T-helper 1 cell treated with Interleukin-12 subunit alpha and Interleukin-12 subunit beta and Interleukin-4 antibody, amounts not matched to agents 30 ng/mL and 1 ng/mL, for 36 hours (primary cell): ENCODE results near the gene PTEN. TPM values are rescaled to one million over a fixed set of nuclear protein-coding genes. Genes with fewer than 3 reads are reported as not detected.
"Not testable (repeated sequence)": the region's sequence is repeated elsewhere in the genome, so short reads cannot be mapped to it uniquely, and the experiment has no call there.

Experiments used
- intact Hi-C: fragments of 100-400 bp; cut with micrococcal nuclease; formaldehyde crosslinking; loops from one replicate; pipeline ENCODE4 v1.15.1; 2024
- total RNA-seq: library from RNA; stranded (reverse); gene quantifications from 2 replicates; pipeline ENCODE4 v1.2.3, GENCODE V29; 2022

The PTEN gene
- total RNA-seq, 1 donor from 2014 or later, result 92.3 TPM

DNA sequence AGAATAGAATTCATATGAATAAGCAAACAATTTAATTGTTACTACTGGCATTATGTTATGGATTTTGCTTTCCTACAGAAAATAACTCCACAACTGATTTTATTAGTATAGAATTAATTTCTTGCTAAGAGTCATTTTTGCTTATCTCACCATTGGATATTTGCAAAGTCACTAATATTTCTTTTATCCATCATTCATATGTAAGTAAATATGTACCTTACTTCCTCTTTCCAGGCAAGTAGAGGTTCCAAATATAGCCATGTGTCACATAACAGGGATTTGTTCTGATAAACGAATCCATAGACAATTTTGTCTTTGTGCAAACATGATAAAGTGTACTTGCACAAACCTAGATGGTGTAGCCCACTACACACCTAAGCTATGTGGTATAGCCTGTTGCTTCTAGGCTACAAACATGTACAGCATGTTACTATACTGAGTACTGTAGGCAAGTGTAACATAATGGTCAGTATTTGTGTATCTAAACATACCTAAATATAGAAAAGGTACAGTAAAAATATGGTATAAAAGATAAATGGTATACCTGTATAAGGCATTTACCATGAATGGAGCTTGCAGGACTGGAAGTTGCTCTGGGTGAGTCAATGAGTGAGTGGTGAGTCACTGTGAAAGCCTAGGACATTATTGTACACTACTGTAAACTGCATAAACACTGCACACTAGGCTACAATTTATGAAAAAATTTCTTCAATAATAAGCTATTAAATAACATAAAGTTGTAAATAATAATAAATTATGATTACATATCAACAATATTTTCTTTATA is 18.4 kb upstream of the PTEN start:
- intact Hi-C loops, result loop anchor here (2.0 kb wide), 1 partner anchor 16 kb away; no protein-coding TSS in a partner anchor

DNA sequence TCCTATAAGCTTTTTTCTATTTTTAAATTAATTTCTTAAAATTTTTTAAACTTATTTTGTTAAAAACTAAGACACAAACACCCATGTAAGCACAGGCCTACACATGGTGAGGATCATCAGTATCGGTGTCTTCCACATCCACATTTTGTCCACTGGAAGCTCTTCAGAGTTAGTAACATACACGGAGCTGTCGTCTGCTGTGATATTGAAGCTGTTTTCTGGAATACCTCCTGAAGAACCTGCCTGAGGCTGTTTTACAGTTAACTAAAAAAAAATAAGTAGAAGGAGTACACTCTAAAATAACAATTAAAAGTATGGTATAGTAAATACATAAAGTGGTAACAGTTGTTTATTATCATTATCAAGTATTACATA is 17.8 kb upstream of the PTEN start:
- intact Hi-C loops, result loop anchor here (2.0 kb wide), 1 partner anchor 15 kb away; no protein-coding TSS in a partner anchor

DNA sequence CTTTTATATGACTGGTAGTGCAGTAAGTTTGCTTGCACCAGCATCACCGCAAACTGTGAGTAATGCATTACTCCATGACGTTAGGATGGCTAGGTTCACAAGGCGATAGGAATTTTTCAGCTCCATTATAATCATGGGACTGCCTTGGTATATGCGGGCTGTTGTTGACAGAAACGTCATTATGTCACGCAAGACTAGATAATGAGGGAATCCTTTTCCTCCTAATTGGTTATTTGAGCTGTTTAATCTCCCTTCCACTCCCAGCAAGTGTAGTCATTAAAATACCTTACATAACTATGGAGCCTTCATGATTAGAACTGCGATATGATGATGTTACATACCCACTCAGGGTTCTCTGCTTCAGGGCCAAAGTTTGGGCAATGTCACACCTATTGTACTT is 17.4 kb upstream of the PTEN start:
- intact Hi-C loops, result no loop called here

DNA sequence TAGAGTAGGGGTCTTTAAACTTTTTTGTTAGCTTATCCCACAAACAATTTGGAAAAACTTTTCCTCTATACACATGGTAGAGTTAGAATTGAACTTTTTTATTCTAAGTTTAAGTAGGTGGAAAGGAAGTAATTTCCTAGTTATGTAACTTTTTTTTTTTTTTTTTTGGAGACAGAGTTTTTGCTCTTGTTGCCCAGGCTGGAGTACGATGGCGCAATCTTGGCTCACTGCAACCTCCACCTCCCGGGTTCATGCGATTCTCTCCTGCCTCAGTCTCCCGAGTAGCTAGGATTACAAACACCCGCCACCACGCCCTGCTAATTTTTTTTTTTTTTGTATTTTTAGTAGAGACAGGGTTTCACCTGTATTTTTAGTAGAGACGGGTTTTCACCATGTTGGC is 16.7 kb upstream of the PTEN start:
- intact Hi-C loops, result not testable (repeated sequence)

DNA sequence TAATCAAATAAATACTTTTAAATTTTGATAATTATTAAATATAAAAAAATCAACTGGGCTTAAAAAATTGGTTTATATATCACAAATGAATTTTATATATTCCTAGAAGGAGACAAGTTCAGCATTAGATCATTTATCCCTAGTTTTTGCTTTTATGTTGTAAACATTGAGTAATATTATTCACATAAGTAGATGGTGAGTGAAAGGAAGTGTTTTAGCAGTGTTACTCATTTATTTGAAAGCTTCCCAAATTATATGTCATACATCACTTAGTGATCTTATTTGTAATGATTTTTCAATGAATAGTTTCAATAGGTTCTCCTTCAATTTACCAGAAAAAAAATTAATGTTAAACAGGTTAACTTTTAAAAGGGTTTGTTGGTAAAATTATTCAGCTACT is 15.9 kb upstream of the PTEN start:
- intact Hi-C loops, result no loop called here

DNA sequence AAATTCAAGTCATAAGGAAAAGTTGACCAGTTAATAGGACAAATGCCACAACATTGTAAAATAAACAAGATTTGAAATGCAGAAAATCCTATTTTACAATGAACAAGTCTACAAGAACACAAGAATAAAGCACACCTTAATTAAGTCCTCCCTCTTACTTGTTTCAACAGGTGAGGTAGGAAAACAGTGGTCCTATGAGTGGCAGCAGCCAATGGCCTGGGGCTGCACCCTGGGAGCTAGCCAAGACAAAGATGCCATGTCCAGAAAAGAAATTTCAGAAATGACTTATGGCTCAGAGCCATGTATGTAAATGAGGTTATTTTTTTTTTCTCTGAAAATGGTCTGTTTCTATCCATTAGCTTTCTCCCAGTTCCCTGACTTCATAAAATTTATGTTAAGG is 14.4 kb upstream of the PTEN start:
- intact Hi-C loops, result no loop called here

DNA sequence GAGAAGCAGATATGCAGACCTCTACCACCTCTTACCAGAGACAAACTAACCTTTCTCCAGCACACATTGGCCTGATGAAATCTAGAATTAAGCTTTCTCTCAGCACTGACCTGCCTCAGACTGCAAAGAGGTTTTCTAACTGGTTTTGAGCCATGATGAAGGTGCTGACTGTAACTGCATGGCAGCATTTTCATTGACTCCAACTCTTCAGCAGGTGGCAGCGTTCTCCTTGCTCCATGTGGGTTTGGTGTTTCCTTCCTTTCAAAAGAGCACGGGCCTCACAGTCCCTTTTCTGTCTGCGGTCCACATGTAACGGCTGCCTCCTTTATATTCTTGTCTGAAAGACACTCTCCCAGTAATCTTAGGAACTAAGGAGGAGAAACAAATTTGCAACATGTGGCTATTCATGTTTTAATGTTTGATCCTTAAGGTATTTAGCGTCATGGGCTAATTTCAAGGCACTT is 12.7 kb upstream of the PTEN start:
- intact Hi-C loops, result loop anchor here (1.0 kb wide), 2 partner anchors 539 to 703 kb away; no protein-coding TSS in a partner anchor

DNA sequence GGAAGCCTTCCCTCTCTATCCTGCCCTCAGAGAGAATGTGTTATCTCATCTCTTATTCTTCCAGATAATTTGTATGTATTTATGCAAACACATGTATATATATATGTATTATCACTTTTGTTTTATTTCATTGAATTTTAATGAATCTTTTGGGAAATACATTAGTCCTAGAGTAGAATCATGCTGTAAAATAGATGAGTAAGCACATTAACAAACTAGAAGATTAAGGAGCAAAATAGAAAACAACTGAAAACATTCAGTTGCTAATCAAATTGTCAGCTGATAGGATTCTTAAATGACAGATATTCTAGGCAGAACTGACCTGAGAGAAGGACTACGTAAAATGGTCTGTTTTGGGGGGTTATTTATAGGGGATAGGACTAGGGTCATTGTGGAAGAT is 11.3 kb upstream of the PTEN start:
- intact Hi-C loops, result no loop called here

DNA sequence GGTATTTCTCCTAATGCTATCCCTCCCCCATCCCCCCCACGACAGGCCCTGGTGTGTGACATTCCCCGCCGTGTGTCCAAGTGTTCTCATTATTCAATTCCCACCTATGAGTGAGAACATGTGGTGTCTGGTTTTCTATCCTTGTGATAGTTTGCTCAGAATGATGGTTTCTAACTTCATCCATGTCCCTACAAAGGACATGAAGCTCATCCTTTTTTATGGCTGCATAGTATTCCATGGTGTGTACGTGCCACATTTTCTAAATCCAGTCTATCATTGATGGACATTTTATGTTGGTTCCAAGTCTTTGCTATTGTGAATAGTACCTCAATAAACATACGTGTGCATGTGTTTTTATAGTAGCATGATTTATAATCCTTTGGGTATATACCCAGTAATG is 8.2 kb upstream of the PTEN start:
- intact Hi-C loops, result not testable (repeated sequence)

DNA sequence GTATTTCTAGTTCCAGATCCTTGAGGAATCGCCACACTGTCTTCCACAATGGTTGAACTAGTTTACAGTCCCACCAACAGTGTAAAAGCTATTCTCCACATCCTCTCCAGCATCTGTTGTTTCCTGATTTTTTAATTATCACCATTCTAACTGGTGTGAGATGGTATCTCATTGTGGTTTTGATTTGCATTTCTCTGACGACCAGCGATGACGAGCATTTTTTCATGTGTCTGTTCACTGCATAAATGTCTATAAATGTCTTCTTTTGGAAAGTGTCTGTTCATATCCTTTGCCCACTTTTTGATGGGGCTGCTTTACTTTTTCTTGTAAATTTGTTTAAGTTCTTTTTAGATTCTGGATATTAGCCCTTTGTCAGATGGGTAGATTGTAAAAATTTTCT is 7.8 kb upstream of the PTEN start:
- intact Hi-C loops, result not testable (repeated sequence)

DNA sequence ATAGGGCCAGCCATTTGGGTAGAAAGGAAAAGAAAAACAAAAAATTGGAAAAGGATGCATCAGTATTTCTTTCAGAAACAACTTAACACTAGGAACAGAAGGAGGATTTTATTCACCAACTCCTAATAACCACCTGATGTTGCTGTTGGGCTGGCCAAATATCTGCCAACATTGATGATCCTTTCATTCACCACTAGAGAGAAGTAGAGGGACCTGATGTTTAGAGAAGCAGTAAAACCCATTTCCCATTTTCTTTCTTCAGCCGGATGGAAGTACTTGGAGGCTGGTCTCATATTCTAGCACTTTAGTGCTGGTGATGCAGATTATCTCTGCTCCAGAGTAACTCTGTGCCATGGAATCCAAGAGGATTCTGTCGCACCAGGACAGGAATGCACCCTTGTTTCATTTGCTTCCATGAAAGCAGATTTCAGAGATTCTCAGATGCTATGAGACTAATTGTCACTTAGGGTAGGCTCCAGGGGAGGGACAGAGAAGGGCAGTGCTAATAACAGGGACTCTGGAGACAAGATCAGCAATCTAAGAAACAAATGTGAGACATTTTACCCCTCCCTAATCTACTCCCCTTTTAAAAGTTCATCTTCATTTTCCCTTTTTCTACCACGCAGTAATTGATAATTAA is 3.1 kb upstream of the PTEN start:
- intact Hi-C loops, result loop anchor here (1.0 to 10.0 kb wide), 6 partner anchors 15 to 1845 kb away; partner anchors contain the start of genes FAS, KIF20B and PAPSS2

DNA sequence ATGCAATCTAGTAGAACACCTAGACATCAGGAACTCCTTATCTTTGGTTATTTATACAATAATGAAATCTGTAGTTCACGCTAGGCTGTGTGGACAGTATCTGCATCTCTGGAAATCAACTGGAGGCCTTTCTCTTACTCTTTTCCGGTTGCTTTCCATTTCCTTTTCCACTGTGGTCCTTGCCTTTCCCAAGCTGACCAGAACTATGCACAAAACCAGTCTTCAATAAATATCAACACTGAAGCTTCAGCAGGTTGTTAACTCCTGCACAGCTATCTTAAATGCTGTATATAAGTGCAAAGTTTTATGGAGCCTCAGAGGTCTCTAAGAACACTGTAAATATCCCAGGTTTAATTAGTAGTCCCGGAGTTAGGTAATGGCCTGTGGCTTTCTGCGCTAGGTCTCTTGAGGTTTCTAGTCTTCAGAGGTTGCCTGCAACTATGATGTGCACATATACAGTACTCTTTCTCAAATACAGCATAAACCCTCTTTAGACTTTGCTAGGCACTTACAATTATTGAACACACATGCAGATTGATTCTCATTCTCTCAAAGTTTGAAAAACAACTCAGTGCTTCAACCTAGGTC is 2.5 kb upstream of the PTEN start:
- intact Hi-C loops, result loop anchor here (1.0 to 10.0 kb wide), 6 partner anchors 16 to 1844 kb away; partner anchors contain the start of genes FAS, KIF20B and PAPSS2

DNA sequence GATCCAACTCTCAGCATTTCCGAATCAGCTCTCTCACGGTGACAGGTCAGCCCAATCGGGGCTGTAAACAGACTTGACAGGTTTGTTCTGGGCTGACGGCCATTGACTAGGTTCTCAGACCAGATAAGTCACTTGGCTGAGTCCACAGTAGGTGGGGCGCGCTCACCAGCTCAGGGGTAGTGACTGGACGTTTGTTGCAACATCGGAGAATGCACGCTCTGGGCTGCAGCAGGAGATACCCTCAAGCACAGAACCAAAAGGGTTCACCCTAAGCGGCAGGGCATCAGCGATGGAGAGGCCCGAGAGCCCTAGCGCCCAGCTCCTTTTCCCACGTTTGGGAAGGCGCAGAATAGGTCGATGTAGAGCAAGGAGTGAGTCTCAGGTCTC is 1.9 kb upstream of the PTEN start:
- intact Hi-C loops, result loop anchor here (2.0 to 10.0 kb wide), 4 partner anchors 17 to 1843 kb away; partner anchors contain the start of genes FAS, KIF20B and PAPSS2

DNA sequence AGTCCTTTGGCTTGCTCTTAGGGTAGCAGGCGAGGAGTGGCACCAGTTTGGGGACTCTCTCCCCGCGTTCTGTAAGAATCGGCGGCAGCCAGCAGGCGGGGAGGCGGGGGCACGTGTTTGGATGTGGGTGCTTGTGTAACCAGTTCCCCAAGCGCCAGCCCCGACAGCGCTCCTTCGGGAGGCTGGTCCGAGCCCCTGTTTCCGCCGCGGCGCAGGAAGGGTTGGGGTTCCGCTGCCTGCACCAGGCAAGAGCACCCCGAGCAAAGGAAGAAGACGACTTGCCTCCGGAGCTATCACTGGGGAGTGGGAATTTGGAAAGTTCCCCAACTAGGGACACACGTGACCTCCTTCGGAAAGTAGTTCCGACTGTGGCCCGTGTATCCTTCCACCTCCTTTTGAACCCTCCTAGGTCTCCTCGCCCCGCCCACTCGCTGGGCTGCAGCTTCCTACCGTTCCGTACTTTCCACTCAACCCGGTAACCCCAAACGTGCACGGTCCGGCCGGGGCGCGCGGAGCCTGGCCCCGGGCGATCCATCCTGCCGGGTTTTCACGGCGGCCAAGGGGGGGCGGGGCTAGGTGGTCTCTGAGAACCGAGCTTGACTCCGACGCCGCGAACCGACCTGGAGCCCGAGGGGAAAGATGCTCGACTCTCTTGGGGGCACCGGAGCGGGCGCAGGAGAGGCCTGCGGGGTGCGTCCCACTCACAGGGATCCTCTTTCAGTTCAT is 1.3 kb upstream of the PTEN start:
- intact Hi-C loops, result loop anchor here (1.0 to 10.0 kb wide), 13 partner anchors 17 to 1843 kb away; partner anchors contain the start of genes ATAD1, FAS, GLUD1 and KIF20B

DNA sequence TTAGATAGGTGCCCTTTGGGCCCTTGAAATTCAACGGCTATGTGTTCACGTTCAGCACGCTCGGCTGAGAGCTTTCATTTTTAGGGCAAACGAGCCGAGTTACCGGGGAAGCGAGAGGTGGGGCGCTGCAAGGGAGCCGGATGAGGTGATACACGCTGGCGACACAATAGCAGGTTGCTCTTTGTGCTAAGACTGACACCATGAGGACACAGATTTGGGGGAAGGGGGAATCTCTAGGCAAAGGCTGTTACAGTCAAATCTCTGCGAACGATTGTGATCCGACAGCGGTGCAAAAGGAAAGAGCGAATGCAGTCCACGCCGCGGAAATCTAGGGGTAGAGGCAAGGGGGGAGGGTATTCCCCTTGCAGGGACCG is 759 bp upstream of the PTEN start:
- intact Hi-C loops, result loop anchor here (1.0 to 10.0 kb wide), 13 partner anchors 44 to 1842 kb away; partner anchors contain the start of genes ATAD1, FAS, GLUD1 and KIF20B

DNA sequence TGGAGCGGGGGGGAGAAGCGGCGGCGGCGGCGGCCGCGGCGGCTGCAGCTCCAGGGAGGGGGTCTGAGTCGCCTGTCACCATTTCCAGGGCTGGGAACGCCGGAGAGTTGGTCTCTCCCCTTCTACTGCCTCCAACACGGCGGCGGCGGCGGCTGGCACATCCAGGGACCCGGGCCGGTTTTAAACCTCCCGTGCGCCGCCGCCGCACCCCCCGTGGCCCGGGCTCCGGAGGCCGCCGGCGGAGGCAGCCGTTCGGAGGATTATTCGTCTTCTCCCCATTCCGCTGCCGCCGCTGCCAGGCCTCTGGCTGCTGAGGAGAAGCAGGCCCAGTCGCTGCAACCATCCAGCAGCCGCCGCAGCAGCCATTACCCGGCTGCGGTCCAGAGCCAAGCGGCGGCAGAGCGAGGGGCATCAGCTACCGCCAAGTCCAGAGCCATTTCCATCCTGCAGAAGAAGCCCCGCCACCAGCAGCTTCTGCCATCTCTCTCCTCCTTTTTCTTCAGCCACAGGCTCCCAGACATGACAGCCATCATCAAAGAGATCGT is 598 bp downstream of the PTEN start:
- intact Hi-C loops, result loop anchor here (1.0 to 10.0 kb wide), 9 partner anchors 8 to 1841 kb away; partner anchors contain the start of genes FAS, GLUD1, KIF20B and PAPSS2

DNA sequence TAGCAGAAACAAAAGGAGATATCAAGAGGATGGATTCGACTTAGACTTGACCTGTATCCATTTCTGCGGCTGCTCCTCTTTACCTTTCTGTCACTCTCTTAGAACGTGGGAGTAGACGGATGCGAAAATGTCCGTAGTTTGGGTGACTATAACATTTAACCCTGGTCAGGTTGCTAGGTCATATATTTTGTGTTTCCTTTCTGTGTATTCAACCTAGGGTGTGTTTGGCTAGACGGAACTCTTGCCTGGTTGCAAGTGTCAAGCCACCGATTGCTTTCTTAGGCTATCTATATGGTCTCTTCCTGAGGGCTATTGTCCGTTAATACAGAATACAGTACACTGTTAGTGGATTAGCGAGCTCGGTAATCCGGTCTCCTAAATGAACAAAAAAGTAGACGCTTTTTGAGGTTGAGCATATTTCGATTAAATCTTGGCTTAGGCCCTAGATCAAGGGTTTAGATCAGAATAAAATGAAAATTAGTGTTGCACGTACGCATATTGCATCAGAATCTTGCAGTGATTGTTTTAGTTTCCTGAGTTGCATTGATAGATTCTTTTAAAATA is 1.2 kb downstream of the PTEN start:
- intact Hi-C loops, result loop anchor here (1.0 to 10.0 kb wide), 6 partner anchors 8 to 1840 kb away; partner anchors contain the start of genes FAS, KIF20B and PAPSS2

DNA sequence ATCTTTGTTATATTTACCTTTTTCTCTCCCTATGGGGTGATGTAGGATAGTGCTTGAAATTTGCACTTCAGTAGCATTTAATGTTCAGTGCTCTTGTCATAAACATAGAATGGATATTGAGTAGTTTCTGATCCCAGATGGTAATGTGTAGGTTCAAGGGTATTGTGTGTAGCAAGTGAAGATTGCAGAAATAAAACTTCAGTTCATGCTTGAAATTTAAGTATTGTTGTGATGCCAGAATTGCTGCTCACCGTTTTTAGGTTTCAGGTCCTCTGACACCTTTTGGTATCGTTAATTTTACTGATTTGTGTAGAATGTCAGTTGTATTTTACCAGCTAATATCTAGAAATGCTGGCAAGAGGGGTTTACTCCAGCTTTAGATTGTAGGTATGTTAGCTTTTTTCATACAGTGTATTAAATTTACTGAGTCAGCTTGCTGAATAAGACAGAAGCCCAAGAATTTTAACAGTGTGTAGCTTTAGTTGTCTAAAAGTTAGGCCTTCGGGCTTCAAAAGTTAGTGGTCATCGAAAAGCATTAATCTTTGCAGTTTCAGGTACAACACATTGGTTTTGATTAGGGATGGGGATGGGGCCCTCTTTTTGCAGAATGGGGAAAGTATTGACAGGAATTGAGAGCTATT is 1.9 kb downstream of the PTEN start:
- intact Hi-C loops, result loop anchor here (2.0 to 10.0 kb wide), 3 partner anchors 15 to 1839 kb away; partner anchors contain the start of gene KIF20B

DNA sequence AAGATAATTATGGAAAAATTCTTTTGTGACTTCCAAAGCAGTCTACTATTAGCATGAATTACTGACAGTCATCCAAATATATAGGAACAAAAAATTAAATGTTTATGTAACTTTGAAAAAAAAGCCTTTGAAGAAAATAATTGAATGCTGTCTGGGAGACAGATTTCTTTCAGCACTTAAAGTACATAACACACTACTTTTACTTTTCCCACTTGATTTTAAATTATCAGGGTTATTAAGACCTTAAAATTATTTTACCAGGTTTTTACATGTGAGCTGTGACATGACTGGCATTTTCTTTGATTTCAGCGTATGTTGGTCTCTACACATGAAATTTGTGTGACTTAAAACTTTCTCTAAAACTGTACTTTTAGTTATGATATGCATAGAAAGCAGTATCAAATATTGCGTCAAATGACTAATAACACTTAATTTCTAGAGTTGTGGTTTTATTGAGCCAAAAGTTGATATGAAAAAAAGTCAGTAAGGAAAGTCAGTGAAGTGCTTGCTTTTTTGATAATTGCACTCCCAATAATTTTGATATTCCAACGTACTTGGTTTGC is 3.1 kb downstream of the PTEN start:
- intact Hi-C loops, result loop anchor here (5.0 to 10.0 kb wide), 2 partner anchors 66 to 1838 kb away; partner anchors contain the start of gene KIF20B
